HG03342 (cell line): Measurements from ENCODE around the gene RPL36A.

Source experiments
- ATAC-seq: cut with Tn5 transposase; IDR thresholded peaks from one replicate; pipeline ENCODE4 v1.9.1; 2021; ENCODE audit warnings: mild to moderate bottlenecking, moderate library complexity; ENCODE audit not compliant: unreplicated experiment

Gene RPL36A

GRCh38 chrX:101390664-101391525 is at the start of gene RPL36A:
RPL36A (plus strand) TSS chrX:101391011; CDS start chrX:101391044, 33 bp downstream.
- peak; percentile 78 for ATAC-seq

- peak; percentile 9 for ATAC-seq
Measured at GRCh38 chrX:101347859-101348451, 42.9 kb upstream of the RPL36A start.

GRCh38 chrX:101348452-101349192 is 42.2 kb upstream of the RPL36A start, which contains the start of gene TIMM8A:
TIMM8A (minus strand) TSS chrX:101348742; CDS start chrX:101348664, 78 bp downstream.
- ATAC-seq = peak; percentile 98

GRCh38 chrX:101349193-101349562 is 41.6 kb upstream of the RPL36A start:
- ATAC-seq = no peak

GRCh38 chrX:101357166-101357795 is 33.5 kb upstream of the RPL36A start:
- ATAC-seq = no peak

GRCh38 chrX:101359966-101360365 is 30.8 kb upstream of the RPL36A start:
- no peak for ATAC-seq

- no peak for ATAC-seq
Measured at GRCh38 chrX:101360390-101360789, 30.4 kb upstream of the RPL36A start.

GRCh38 chrX:101362116-101362515 is 28.7 kb upstream of the RPL36A start:
- ATAC-seq = no peak

- ATAC-seq = no peak
Measured at GRCh38 chrX:101362757-101363156, 28.1 kb upstream of the RPL36A start.

GRCh38 chrX:101365301-101365795 is 25.5 kb upstream of the RPL36A start:
- no peak for ATAC-seq

- ATAC-seq = no peak
Measured at GRCh38 chrX:101368800-101369199, 22.0 kb upstream of the RPL36A start.

- no peak for ATAC-seq
Measured at GRCh38 chrX:101369687-101370086, 21.1 kb upstream of the RPL36A start.

GRCh38 chrX:101370888-101371504 is 19.8 kb upstream of the RPL36A start:
- ATAC-seq = peak; percentile 66

- no peak for ATAC-seq
Measured at GRCh38 chrX:101377547-101377946, 13.3 kb upstream of the RPL36A start.

- ATAC-seq = peak; percentile 72
Measured at GRCh38 chrX:101383679-101384205, 7.1 kb upstream of the RPL36A start.

- ATAC-seq = no peak
Measured at GRCh38 chrX:101385026-101385684, 5.7 kb upstream of the RPL36A start.

GRCh38 chrX:101385795-101386541 is 4.8 kb upstream of the RPL36A start, which contains the start of gene BTK:
BTK (minus strand) TSS chrX:101386191; CDS start chrX:101375284, 10,907 bp downstream.
- peak; percentile 65 for ATAC-seq

- no peak for ATAC-seq
Measured at GRCh38 chrX:101386542-101386885, 4.3 kb upstream of the RPL36A start.

- ATAC-seq = no peak
Measured at GRCh38 chrX:101388604-101389003, 2.2 kb upstream of the RPL36A start.
